HUES64 (cell line): Measurements from ENCODE around the gene GNRHR.

Experiments
- H3K27ac ChIP-seq: 2 replicates; pipeline ENCODE4 v1.7.0; 2013; ENCODE audit warnings: low read depth, low read length, inconsistent platforms
- H3K27me3 ChIP-seq: 2 replicates; pipeline ENCODE4 v1.6.1; 2013; ENCODE audit warnings: mild to moderate bottlenecking, low read length; ENCODE audit not compliant: insufficient read depth
- H3K36me3 ChIP-seq: 2 replicates; pipeline ENCODE4 v1.6.1; 2013; ENCODE audit warnings: mild to moderate bottlenecking, low read length; ENCODE audit not compliant: insufficient read depth
- H3K4me1 ChIP-seq: 2 replicates; pipeline ENCODE4 v1.6.1; 2013; ENCODE audit warnings: mild to moderate bottlenecking, low read length, moderate library complexity; ENCODE audit not compliant: insufficient read depth
- H3K4me3 ChIP-seq: 2 replicates; pipeline ENCODE4 v1.5.1; 2013; ENCODE audit warnings: mild to moderate bottlenecking, low read length, moderate library complexity
- H3K9ac ChIP-seq: 2 replicates; pipeline ENCODE4 v1.6.1; 2013; ENCODE audit warnings: mild to moderate bottlenecking, low read depth, low read length
- H3K9me3 ChIP-seq: 2 replicates; pipeline ENCODE4 v1.6.1; 2013; ENCODE audit warnings: low read depth, low read length; ENCODE audit not compliant: insufficient read depth
- WGBS: fragments of 150-250, 120-280 bp; methylation state at CpG from one replicate; pipeline ENCODE4 v1.1.7; 2013; ENCODE audit warnings: missing lambda C conversion rate; 5-methylcytosine and 5-hydroxymethylcytosine counted together

GNRHR gene

DNA sequence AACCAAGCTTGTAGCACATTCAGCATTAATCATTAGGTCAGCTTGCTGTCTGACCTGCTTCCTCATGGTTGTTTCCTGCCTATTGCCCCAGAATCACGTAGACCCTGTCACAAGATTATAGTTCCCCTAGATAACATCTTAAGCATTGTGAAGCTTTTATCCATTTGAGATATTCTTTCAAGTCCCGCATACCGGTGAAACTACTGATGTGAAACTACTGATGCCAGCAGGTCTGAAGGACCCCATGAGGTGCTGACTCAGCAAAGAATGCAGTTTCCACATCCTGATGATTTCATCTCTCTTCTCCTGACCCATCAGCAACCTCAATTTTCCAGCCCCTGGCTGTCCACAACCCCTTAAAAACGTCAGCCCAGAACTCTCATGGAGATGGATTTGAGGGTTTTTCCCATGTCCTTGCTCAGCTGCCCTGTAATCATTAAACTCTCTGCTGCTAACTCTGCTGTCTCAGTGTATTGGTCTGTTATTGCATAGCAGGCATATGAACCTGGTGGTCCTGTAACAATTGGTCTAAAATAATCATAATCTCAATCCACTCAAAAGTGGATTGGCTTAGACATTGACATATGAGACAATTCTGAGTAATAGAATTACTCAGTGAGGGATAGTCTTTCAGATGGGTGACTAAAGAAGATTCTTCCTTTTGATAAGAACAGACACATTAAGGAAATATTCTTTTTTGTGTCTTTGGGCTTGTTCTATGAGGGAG lies 26.9 kb downstream of the GNRHR start:
- H3K36me3 ChIP-seq: peaks cover 2% of the 10 kb centered on the region; the same call in 1 of the 2 replicates
- no peak overlapping the region for H3K4me3 ChIP-seq
- peaks cover 6% of the 10 kb centered on the region for H3K4me1 ChIP-seq
- no peak overlapping the region for H3K9ac ChIP-seq
- no peaks in the 10 kb centered on the region for H3K27me3 ChIP-seq
- no peak overlapping the region for H3K27ac ChIP-seq
- WGBS: 95% methylated on average over 4 of the region's 4 CpGs
- H3K9me3 ChIP-seq: no peaks in the 10 kb centered on the region

DNA sequence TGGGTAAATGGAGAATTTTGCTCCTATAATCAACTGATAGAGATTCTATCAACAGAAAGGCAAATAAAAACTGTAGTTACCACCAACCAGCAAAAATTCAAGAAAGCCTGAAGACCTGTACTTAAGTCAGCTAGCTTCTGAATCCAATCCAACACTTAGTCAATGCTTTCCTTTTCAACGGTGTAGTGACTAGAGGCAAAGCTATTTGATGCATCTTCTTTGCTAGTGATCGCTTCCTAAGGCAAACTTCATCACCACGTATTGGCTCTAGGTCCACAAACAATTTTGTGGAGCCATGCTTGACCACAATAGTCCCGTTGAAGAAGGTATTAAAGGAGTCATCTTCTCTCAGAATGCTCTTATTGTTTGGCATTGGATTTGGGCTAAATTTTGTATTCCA lies 28.2 kb downstream of the GNRHR start:
- Histone ChIP-seq H3K9me3 (no peaks in the 10 kb centered on the region), H3K27me3 (no peaks in the 10 kb centered on the region), H3K9ac (no peak overlapping the region), H3K4me1 (peaks cover 14% of the 10 kb centered on the region), H3K36me3 (peaks cover 3% of the 10 kb centered on the region), H3K4me3 (no peak overlapping the region), H3K27ac (no peak overlapping the region)
- 94% methylated on average over 4 of the region's 4 CpGs for WGBS

DNA sequence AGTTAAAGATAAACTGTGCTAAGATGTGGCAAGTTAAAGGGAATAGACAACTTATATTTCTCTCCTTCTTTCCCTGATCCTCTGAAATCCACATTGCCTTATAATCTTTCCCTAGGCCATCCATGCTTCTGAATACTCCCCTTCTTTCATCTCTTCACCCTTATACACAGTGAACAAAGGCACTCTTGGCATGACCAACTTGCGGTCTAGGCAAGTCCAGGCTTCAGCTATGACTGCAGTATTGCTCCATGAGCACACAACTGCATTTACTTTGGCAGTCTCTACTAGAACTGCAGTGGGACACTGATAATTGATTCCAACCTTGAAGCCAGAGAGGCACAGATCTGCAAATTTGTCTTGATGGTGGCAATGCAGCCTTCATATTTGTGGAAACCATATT lies 29.1 kb downstream of the GNRHR start:
- no peaks in the 10 kb centered on the region for H3K9me3 ChIP-seq
- WGBS: 90% methylated on average over 1 of the region's 1 CpG
- H3K4me3 ChIP-seq: no peak overlapping the region
- H3K9ac ChIP-seq: no peak overlapping the region
- H3K27me3 ChIP-seq: no peaks in the 10 kb centered on the region
- H3K27ac ChIP-seq: no peak overlapping the region
- H3K4me1 ChIP-seq: peaks cover 14% of the 10 kb centered on the region
- H3K36me3 ChIP-seq: peaks cover 12% of the 10 kb centered on the region

DNA sequence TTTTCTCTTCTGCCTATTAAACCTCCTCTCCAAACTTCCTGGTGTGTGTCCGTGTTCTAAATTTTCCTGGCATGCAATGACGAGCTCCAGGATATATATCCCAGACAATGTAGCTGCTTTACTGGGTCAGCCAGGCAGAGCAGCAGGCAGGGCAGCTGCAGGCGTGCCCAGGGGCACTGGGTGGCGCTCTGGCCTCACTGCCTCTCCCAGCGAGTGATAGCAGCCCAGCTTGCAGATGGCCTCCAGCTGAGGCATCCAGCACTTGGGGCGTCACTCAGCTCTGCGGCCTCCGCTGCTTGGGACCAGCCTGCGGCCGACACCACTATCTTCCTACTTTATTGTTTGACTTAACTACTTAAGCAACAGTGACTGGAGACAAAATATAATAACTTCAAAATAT lies 30.2 kb downstream of the GNRHR start:
- WGBS: 94% methylated on average over 10 of the region's 10 CpGs
- Histone ChIP-seq H3K27ac (no peak overlapping the region), H3K4me1 (peaks cover 14% of the 10 kb centered on the region), H3K27me3 (no peaks in the 10 kb centered on the region), H3K36me3 (peaks cover 14% of the 10 kb centered on the region), H3K9me3 (no peaks in the 10 kb centered on the region), H3K9ac (no peak overlapping the region), H3K4me3 (no peak overlapping the region)

DNA sequence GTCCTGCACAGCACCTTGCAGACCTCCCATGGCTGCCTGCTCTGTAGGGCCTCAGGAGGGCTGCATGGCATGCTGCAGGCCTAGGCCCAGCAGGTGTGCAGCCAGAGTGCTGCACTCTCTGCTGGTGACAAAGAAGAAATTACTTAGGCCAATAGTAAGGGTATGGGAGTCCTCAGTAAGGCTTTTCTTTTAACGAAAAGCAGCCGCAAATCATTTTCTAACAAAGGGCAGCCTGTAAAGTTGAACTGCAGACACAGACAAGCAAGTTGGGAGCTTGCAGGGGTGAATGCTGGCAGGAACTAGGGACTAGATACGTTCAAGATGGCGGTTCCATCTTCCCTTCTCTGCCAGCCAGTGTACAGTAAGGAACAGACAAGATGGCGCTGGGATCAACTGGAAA lies 30.8 kb downstream of the GNRHR start:
- H3K27me3 ChIP-seq: no peaks in the 10 kb centered on the region
- peaks cover 14% of the 10 kb centered on the region for H3K36me3 ChIP-seq
- H3K4me3 ChIP-seq: no peak overlapping the region
- H3K27ac ChIP-seq: no peak overlapping the region
- no peaks in the 10 kb centered on the region for H3K9me3 ChIP-seq
- 95% methylated on average over 5 of the region's 5 CpGs for whole genome bisulfite sequencing
- no peak overlapping the region for H3K9ac ChIP-seq
- peaks cover 14% of the 10 kb centered on the region for H3K4me1 ChIP-seq

DNA sequence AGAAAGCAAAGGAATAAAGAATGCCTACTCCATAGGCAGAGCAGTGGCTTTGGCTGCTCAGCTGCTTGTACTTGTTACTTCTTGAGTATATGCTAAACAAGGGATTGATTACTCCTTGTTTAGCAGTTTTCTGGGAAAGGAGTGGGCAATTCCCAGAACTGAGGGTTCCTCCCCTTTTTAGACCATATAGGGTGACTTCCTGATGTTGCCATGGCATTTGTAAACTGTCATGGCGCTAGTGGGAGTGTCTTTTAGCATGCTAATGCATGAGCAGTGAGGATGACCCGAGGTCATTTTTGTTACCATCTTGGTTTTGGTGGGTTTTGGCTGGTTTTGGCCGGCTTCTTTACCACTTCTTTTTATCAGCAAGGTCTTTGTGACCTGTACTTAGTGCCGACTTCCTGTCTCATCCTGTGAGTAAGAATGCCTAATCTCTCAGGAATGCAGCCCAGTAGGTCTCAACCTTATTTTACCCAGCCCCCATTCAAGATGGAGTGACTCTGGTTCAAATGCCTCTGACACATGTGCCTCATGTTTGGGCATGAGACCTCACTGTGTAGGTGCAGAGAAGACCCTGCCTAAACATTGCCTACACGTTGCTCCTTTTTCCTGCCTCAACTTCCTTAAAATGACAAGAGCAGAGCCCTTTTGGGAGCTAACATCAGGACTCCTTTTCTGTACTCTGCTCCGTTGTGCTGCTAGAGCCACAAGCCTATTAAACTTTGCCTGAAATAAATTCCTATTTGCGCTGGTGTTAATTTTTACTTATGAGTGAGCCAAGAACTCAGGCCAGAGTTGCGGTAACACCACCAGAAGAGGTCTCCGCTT lies 32.2 kb downstream of the GNRHR start:
- Histone ChIP-seq H3K4me3 (no peak overlapping the region), H3K4me1 (peaks cover 14% of the 10 kb centered on the region), H3K36me3 (peaks cover 14% of the 10 kb centered on the region), H3K9me3 (no peaks in the 10 kb centered on the region), H3K27me3 (no peaks in the 10 kb centered on the region), H3K9ac (no peak overlapping the region), H3K27ac (peak overlapping the region; percentile 68)
- WGBS: 86% methylated on average over 9 of the region's 9 CpGs

DNA sequence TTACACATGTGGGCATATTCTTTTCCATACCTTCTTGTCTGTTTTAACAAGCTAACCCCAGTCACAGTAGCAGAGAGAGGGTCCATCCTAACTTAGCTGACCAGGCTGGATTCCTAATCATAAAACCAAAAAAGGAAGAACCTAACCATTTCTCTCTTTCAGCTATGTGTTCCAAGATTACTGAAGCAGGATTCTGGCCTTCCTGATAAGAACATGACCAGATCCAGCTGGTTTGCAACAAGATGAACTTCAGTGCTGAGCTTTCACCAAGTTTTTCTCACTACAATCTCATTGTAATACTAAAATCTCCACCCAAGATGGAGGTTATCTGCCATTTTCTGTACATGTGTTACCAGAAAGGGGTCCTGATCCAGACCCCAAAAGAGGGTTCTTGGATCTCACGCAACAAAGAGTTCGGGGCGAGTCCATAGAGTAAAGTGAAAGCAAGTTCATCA lies 32.8 kb downstream of the GNRHR start:
- Histone ChIP-seq H3K36me3 (peaks cover 14% of the 10 kb centered on the region), H3K4me3 (no peak overlapping the region), H3K9ac (no peak overlapping the region), H3K27me3 (no peaks in the 10 kb centered on the region), H3K4me1 (peaks cover 14% of the 10 kb centered on the region), H3K27ac (peak overlapping the region; percentile 68), H3K9me3 (no peaks in the 10 kb centered on the region)
- WGBS: 96% methylated on average over 3 of the region's 3 CpGs

DNA sequence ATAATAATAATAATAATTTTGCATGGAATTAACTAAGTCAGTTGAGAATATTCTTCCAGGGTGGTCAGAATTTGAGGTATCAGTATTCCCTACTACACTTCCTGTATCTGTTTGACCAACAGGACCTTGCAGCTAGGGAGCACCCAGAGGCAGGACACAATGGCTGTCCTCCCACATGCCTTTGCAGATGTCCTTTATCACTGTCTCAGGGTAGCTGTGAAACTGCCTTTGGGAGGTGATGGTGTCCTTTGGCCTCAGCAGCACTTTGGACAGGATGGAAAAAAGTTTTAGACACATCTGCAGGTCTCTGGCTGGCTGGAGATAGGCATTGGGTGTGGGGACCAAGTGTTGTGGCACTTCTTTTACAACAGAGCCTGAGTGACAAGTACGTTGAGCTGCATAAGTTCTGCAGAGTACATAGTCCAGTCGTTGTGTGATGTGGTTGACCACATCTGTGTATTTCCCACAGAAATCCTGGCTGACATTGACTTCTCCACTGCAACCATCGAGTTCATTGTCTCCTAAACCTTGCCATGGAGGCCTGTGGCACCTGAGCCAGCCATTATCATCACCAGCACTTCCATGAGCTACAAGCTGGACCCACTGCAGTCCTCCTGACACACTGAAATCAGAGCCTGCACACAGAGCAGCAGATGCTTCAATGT lies 34.1 kb downstream of the GNRHR start:
- peaks cover 14% of the 10 kb centered on the region for H3K36me3 ChIP-seq
- H3K27ac ChIP-seq: no peak overlapping the region
- H3K4me1 ChIP-seq: peaks cover 14% of the 10 kb centered on the region
- H3K9ac ChIP-seq: no peak overlapping the region
- H3K9me3 ChIP-seq: no peaks in the 10 kb centered on the region
- H3K27me3 ChIP-seq: no peaks in the 10 kb centered on the region
- 95% methylated on average over 3 of the region's 3 CpGs for WGBS
- H3K4me3 ChIP-seq: no peak overlapping the region

DNA sequence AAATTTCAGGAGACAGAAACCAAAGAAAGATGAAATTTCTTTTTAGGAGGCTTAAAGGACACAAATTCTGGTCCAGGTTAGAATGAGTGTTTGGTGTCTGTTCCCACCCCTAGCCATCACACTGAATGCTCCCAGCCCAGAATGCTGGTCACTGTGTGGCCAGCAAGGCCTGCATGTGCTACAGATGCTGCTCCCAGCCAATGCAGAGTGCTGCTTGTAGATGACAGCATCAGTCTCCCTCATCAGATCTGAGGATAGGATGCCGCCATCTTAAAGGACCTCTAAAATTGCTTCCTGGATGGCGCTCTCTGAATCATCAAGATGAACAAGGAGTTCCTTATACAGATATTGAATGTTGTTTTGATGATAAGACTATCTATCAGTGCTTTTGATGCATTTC lies 35.3 kb downstream of the GNRHR start:
- no peaks in the 10 kb centered on the region for H3K9me3 ChIP-seq
- peaks cover 20% of the 10 kb centered on the region for H3K4me1 ChIP-seq
- H3K9ac ChIP-seq: no peak overlapping the region
- WGBS: 91% methylated on average over 2 of the region's 2 CpGs
- H3K27ac ChIP-seq: no peak overlapping the region
- peaks cover 14% of the 10 kb centered on the region for H3K36me3 ChIP-seq
- no peaks in the 10 kb centered on the region for H3K27me3 ChIP-seq
- H3K4me3 ChIP-seq: no peak overlapping the region

DNA sequence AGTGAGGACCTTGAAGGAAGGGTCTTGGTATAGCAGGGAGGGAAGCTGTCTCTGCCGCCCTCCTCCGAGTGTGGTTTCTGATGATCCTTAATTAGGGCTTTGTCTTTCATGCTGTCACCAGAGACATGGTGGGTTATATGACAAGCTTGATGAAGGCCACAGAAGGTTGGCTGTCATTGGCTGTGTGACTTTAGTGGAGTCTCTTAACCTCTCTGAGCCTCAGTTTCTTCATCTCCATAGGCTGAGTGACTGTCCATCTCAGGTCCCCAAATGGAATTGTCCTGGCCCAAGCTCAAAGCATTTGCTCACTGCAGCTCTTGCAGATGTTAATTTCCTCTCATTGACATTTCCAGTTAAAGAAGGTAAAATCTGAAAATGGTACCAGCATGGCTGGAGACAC lies 36.6 kb downstream of the GNRHR start:
- Histone ChIP-seq H3K36me3 (peaks cover 14% of the 10 kb centered on the region), H3K9ac (no peak overlapping the region), H3K27me3 (no peaks in the 10 kb centered on the region), H3K4me1 (peaks cover 17% of the 10 kb centered on the region), H3K27ac (no peak overlapping the region), H3K4me3 (no peak overlapping the region), H3K9me3 (no peaks in the 10 kb centered on the region)
- 94% methylated on average over 2 of the region's 2 CpGs for WGBS

DNA sequence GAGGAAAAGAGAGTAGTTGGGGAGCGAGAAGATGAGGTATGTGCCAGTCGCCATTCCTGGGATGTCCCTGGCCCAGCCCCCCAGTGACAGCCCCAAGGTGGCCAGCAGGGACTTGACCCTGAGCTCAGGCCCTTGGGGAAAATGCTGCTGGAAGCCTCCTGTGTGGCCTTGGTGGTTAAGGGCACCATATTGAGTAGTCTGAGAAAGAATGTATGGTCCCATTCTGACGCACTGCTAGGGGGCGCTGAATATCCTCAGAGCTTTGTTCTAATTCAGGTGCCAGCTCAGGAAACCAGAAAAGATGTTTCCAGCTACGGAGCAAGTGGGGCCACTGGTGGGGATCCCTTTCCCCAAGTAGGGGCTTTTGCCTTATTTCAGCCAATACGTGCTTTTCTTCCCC lies 39.2 kb downstream of the GNRHR start:
- Histone ChIP-seq H3K4me1 (peaks cover 29% of the 10 kb centered on the region), H3K9me3 (no peaks in the 10 kb centered on the region), H3K27me3 (no peaks in the 10 kb centered on the region), H3K4me3 (no peak overlapping the region), H3K9ac (no peak overlapping the region), H3K27ac (no peak overlapping the region), H3K36me3 (0 out of 2 replicates have a peak, but pooled peaks cover under 1% of the 10 kb centered on the region)
- WGBS: 96% methylated on average over 6 of the region's 6 CpGs
